ENCODE data around the gene USH1G.
A peak's percentile ranks its signal among the peaks of the same experiment; 100 is the strongest.

USH1G gene

GRCh38 chr17:74953134-74953687 lies 30.2 kb upstream of the USH1G start:
- no peak for DNase-seq

GRCh38 chr17:74952431-74953133 lies 29.5 kb upstream of the USH1G start:
- no peak for DNase-seq

GRCh38 chr17:74951680-74952421 lies 28.8 kb upstream of the USH1G start:
- DNase-seq = no peak

- no peak for DNase-seq
Observed at GRCh38 chr17:74951065-74951464, 28.0 kb upstream of the USH1G start.

GRCh38 chr17:74950207-74950606 lies 27.2 kb upstream of the USH1G start:
- no peak for DNase-seq

GRCh38 chr17:74949455-74950115 lies 26.5 kb upstream of the USH1G start:
- DNase-seq = no peak

GRCh38 chr17:74947041-74947754 lies 24.1 kb upstream of the USH1G start:
- DNase-seq = no peak

- DNase-seq = no peak
Observed at GRCh38 chr17:74946641-74947040, 23.6 kb upstream of the USH1G start.

GRCh38 chr17:74945543-74945942 lies 22.5 kb upstream of the USH1G start:
- DNase-seq = peak; percentile 16

- DNase-seq = no peak
Observed at GRCh38 chr17:74943808-74944522, 20.9 kb upstream of the USH1G start.

GRCh38 chr17:74941128-74941725 lies 18.2 kb upstream of the USH1G start:
- DNase-seq = no peak

- DNase-seq = no peak
Observed at GRCh38 chr17:74939534-74939933, 16.5 kb upstream of the USH1G start.

GRCh38 chr17:74938194-74938950 lies 15.3 kb upstream of the USH1G start:
- DNase-seq = no peak

GRCh38 chr17:74937064-74938051 lies 14.3 kb upstream of the USH1G start:
- DNase-seq = no peak

- no peak for DNase-seq
Observed at GRCh38 chr17:74936470-74936799, 13.4 kb upstream of the USH1G start.

- DNase-seq = no peak
Observed at GRCh38 chr17:74935585-74936469, 12.8 kb upstream of the USH1G start, which contains the start of gene OTOP3. OTOP3 (plus strand) TSS chr17:74935898; CDS start chr17:74935922, 24 bp downstream.

GRCh38 chr17:74935048-74935447 lies 12.0 kb upstream of the USH1G start:
- DNase-seq = no peak

GRCh38 chr17:74930535-74931036 lies 7.5 kb upstream of the USH1G start:
- DNase-seq = no peak

- no peak for DNase-seq
Observed at GRCh38 chr17:74928786-74929185, 5.7 kb upstream of the USH1G start.
